CD8-positive, alpha-beta memory T cell (primary cell): ENCODE results near the gene TMEM164. TPM values are rescaled to one million over a fixed set of nuclear protein-coding genes. Genes with fewer than 3 reads are reported as not detected.
"Not testable (repeated sequence)": the region's sequence is repeated elsewhere in the genome, so short reads cannot be mapped to it uniquely, and the experiment has no call there.

Source experiments
- CTCF ChIA-PET: fragments of 350-600 bp; sonication (Branson Sonifier 250); formaldehyde crosslinking; loops from one replicate; lab custom pipeline; 2021; ENCODE audit warnings: antibody characterized with exemption; lab: Charles Lee
- POLR2A ChIA-PET: fragments of 350-600 bp; sonication (Branson Sonifier 250); formaldehyde crosslinking; loops from one replicate; lab custom pipeline; 2021; ENCODE audit warnings: antibody characterized with exemption; lab: Charles Lee
- DNase-seq, 5 donors: peaks; one replicate each; pipeline versions ENCODE4 v3.0.0 to v3.0.0-alpha.2; 2020 to 2022; ENCODE audit warnings: mixed read lengths in 1 of 5
- H3K27ac ChIP-seq: one replicate; pipeline ENCODE4 v1.7.0; 2013; ENCODE audit warnings: low read depth, mild to moderate bottlenecking, low read length, moderate library complexity
- H3K27me3 ChIP-seq: 2 replicates; pipeline ENCODE4 v1.7.0; 2013; ENCODE audit warnings: low read length, mild to moderate bottlenecking; ENCODE audit not compliant: insufficient read depth, poor library complexity, severe bottlenecking
- H3K36me3 ChIP-seq: 2 replicates; pipeline ENCODE4 v1.7.0; 2013; ENCODE audit warnings: mild to moderate bottlenecking, low read length, moderate library complexity; ENCODE audit not compliant: insufficient read depth
- H3K4me1 ChIP-seq: 2 replicates; pipeline ENCODE4 v1.7.0; 2013; ENCODE audit warnings: mild to moderate bottlenecking, low read length, moderate library complexity; ENCODE audit not compliant: insufficient read depth
- H3K4me3 ChIP-seq: 2 replicates; pipeline ENCODE4 v1.7.0; 2013; ENCODE audit warnings: mild to moderate bottlenecking, low read length
- H3K9me3 ChIP-seq: 2 replicates; pipeline ENCODE4 v1.7.0; 2013; ENCODE audit warnings: mild to moderate bottlenecking, low read length
- H3K27ac Mint-ChIP-seq, 8 donors: one replicate each; pipeline ENCODE4 v1.8.0; 2020 to 2021; ENCODE audit warnings: mixed read lengths in 8 of 8, mild to moderate bottlenecking in 6 of 8, inconsistent platforms in 3 of 8, moderate library complexity in 3 of 8
- H3K27me3 Mint-ChIP-seq, 2 donors: one replicate each; pipeline ENCODE4 v1.8.0; 2020 to 2021; ENCODE audit warnings: mixed read lengths in 2 of 2, mild to moderate bottlenecking in 1 of 2, moderate library complexity in 1 of 2
- H3K36me3 Mint-ChIP-seq, 3 donors: one replicate each; pipeline ENCODE4 v1.8.0; 2020 to 2021; ENCODE audit warnings: mixed read lengths in 3 of 3, inconsistent platforms in 1 of 3, mild to moderate bottlenecking in 1 of 3
- H3K4me1 Mint-ChIP-seq, 3 donors: one replicate each; pipeline ENCODE4 v1.8.0; 2020 to 2021; ENCODE audit warnings: mixed read lengths in 3 of 3, inconsistent platforms in 1 of 3, mild to moderate bottlenecking in 1 of 3
- H3K4me3 Mint-ChIP-seq, 7 donors: one replicate each; pipeline ENCODE4 v1.8.0; 2020 to 2021; ENCODE audit warnings: mixed read lengths in 7 of 7, mild to moderate bottlenecking in 6 of 7, moderate library complexity in 4 of 7, inconsistent platforms in 2 of 7
- H3K9me3 Mint-ChIP-seq, 5 donors: one replicate each; pipeline ENCODE4 v1.8.0; 2020 to 2022; ENCODE audit warnings: mixed read lengths in 5 of 5, mild to moderate bottlenecking in 3 of 5, moderate library complexity in 2 of 5, inconsistent platforms in 1 of 5
- polyA plus RNA-seq: library from polyadenylated mRNA; unstranded; fragments of 300-500 nt; fragmentation: Illumina TruSeq; gene quantifications from one replicate; pipeline ENCODE4 v1.2.3, GENCODE V29; 2021
- total RNA-seq, 2 experiments: library from RNA; stranded (reverse); gene quantifications; one replicate each; pipeline ENCODE4 v1.2.3, GENCODE V29; 2021

The TMEM164 gene
- total and polyA plus RNA-seq, 3 experiments from 2014 or later: 3.2 to 13.2 (median 11.6) TPM

DNA sequence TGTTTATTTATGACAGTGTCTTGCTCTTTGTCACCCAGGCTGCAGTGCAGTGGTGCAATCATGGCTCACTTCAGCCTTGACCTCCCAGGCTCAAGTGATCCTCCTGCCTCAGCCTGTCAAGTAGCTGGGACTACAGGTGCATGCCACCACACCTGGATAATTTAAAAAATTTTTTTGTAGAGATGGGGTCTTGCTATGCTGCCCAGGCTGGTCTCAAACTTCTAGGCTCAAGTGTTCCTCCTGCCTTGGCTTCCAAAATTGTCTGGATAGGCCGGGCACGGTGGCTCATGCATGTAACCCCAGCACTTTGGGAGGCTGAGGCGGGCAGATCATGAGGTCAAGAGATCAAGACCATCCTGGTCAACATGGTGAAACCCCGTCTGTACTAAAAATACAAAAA is 32.1 kb upstream of the TMEM164 start:
- H3K9me3 Mint-ChIP-seq, H3K4me3 Mint-ChIP-seq, CTCF ChIA-PET, H3K27me3 ChIP-seq, H3K9me3 ChIP-seq, H3K4me1 Mint-ChIP-seq, DNase-seq, H3K4me1 ChIP-seq, H3K27ac Mint-ChIP-seq, H3K4me3 ChIP-seq, H3K27ac ChIP-seq, H3K36me3 ChIP-seq, POLR2A ChIA-PET, H3K36me3 Mint-ChIP-seq: not testable (repeated sequence)
- H3K27me3 Mint-ChIP-seq: peaks cover 0 to 10% of the 10 kb centered on the region in 2 donors

DNA sequence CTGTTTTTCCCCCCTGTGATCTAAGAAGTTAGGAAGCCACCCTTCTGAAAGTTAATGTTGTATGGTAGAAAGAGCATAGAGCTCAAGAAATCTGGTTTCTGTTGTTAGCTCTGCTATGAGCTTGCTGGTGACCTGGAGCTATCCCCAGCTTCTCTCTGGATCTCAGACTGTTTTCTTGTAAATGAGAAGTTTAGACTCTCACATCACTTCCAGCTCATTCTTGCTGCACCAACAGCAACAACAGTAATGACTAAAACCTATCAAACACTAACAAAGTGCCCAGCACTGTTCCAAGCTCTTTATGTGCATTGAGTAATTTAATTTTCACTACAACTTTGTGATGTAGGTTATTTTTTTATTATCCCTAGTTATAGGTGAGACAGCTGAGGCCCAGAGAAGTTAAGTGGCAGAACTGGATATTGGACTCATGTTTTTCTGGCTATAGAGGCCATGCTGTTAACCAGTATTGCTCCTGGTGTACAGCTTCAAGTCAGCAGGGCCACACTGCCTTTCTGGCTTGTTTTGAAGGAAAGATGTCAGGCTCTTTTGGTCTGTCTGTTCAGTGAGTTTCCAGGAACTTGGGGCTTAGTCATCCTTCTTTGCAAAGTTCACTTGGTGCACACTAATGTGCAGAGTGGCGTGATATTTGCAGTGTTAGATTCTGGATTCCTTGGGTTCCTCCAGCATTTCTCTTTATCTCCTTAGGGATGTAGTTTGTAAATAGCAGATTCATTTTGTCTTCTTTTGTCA is 27.8 kb upstream of the TMEM164 start:
- Mint-ChIP-seq H3K4me3 (no peak overlapping the region), H3K4me1 (peaks cover 0 to 4% (median 0%) of the 10 kb centered on the region in 3 donors), H3K27ac (no peak overlapping the region), H3K27me3 (peaks cover 12 to 18% of the 10 kb centered on the region in 2 donors), H3K9me3 (peaks cover 0 to 3% (median 0%) of the 10 kb centered on the region in 5 donors), H3K36me3 (peaks cover 0 to 2% (median 0%) of the 10 kb centered on the region in 3 donors)
- ChIA-PET POLR2A (no interaction called here), CTCF (no interaction called here)
- Histone ChIP-seq H3K4me3 (no peak overlapping the region), H3K27me3 (no peaks in the 10 kb centered on the region), H3K9me3 (no peaks in the 10 kb centered on the region), H3K4me1 (no peaks in the 10 kb centered on the region), H3K36me3 (no peaks in the 10 kb centered on the region), H3K27ac (peak overlapping the region; percentile 31)
- DNase-seq: no peak

DNA sequence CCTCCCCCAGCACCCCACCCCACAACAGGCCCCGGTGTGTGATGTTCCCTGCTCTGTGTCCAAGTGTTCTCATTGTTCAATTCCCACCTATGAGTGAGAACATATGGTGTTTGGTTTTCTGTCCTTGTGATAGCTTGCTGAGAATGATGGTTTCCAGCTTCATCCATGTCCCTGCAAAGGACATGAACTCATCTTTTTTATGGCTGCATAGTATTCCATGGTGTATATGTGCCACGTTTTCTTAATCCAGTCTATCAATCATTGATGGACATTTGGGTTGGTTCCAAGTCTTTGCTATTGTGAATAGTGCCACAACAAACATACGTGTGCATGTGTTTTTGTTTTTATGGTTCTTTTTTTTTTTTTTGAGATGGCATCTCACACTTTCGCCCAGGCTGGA is 17.7 kb upstream of the TMEM164 start:
- POLR2A ChIA-PET, H3K27me3 Mint-ChIP-seq, H3K27ac Mint-ChIP-seq, DNase-seq, H3K4me1 ChIP-seq, H3K27me3 ChIP-seq, H3K4me3 ChIP-seq, H3K36me3 ChIP-seq, H3K9me3 Mint-ChIP-seq, H3K9me3 ChIP-seq, H3K4me3 Mint-ChIP-seq, H3K36me3 Mint-ChIP-seq, CTCF ChIA-PET, H3K27ac ChIP-seq: not testable (repeated sequence)
- H3K4me1 Mint-ChIP-seq: peaks cover 10 to 12% (median 10%) of the 10 kb centered on the region in 3 donors

DNA sequence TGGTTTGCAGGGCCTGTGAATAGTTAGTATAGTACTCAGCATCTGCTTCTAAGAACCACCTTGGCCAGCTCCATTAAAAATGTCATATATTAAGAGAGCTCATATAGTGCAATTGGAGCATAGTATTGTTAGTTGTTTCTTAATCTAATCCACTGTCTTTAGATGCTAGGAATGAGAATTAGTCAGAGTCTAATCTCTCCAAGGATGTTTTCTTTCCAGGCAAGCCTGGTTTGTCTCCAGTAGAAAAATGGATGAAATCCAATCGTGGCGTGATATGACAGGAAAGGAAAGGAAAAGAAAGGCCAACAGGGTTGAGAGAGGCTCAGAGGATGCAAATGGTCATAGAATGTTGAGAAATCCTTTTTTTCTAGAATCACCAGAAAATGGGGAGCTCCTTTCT is 15.0 kb upstream of the TMEM164 start:
- no peak overlapping the region for H3K4me3 Mint-ChIP-seq
- Histone ChIP-seq H3K36me3 (no peaks in the 10 kb centered on the region), H3K4me3 (no peak overlapping the region), H3K27ac (no peak overlapping the region), H3K9me3 (no peaks in the 10 kb centered on the region), H3K27me3 (no peaks in the 10 kb centered on the region), H3K4me1 (peaks cover 19% of the 10 kb centered on the region)
- H3K9me3 Mint-ChIP-seq: no peaks in the 10 kb centered on the region
- peaks cover 28 to 29% (median 28%) of the 10 kb centered on the region in 3 donors for H3K4me1 Mint-ChIP-seq
- H3K27me3 Mint-ChIP-seq: peaks cover 0 to 2% of the 10 kb centered on the region in 2 donors
- POLR2A ChIA-PET: no interaction called here
- H3K27ac Mint-ChIP-seq: no peak overlapping the region
- no peak for DNase-seq
- CTCF ChIA-PET: interaction anchor here (1.4 kb wide), 1 partner anchor 97 kb away, joined by 3 read pairs; no protein-coding TSS in a partner anchor
- no peaks in the 10 kb centered on the region for H3K36me3 Mint-ChIP-seq

DNA sequence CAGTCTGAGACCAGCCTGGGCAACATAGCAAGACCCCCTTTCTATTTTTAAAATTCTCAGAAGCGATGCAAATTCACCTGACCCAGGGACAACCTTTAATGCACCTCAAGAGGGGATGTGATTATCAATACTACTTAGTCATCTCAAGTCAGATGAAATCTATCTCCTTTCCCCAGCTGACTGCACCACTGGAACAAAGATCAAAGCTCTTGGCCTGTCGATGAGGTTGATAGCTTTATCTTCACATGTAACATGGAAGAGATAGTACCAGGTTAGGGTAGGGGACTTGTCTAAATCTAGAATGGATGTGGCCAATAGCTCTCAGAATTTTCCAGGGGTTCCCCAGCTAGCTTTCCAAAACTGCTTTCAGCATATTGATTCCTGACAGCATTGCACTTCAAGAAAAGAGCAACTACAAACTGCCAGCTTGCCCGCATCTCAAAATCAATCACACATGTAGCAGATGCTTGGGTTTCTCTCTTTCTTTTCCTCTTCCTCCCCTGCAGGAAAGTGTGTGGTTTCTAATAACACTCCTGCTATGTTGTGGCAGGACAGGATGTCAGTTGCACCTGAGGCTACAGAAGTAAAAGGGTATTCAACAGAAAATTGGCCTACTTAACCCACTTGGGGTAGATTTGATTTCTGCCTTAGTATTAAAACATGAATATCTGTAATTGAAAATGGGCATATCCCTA is 12.2 kb upstream of the TMEM164 start:
- peak in 1 of 5 donors; percentile 6 for DNase-seq
- CTCF ChIA-PET: interaction anchor here (2.5 kb wide), 1 partner anchor 12 kb away, joined by 6 read pairs; the partner anchor contains the start of gene TMEM164
- no peaks in the 10 kb centered on the region for H3K36me3 ChIP-seq
- H3K4me3 ChIP-seq: no peak overlapping the region
- H3K27me3 Mint-ChIP-seq: peaks cover 0 to 2% of the 10 kb centered on the region in 2 donors
- H3K27ac Mint-ChIP-seq: peak overlapping the region; percentile 16 to 78 (median 66)
- no peaks in the 10 kb centered on the region for H3K9me3 Mint-ChIP-seq
- H3K9me3 ChIP-seq: no peaks in the 10 kb centered on the region
- H3K4me3 Mint-ChIP-seq: peak overlapping the region in 6 of 7 donors; percentile 8 to 60 (median 28)
- H3K27ac ChIP-seq: no peak overlapping the region
- no peaks in the 10 kb centered on the region for H3K36me3 Mint-ChIP-seq
- POLR2A ChIA-PET: interaction anchor here (0.6 kb wide), 1 partner anchor 11 kb away, joined by 6 read pairs; no protein-coding TSS in a partner anchor
- H3K4me1 ChIP-seq: peaks cover 19% of the 10 kb centered on the region
- H3K27me3 ChIP-seq: no peaks in the 10 kb centered on the region
- H3K4me1 Mint-ChIP-seq: peaks cover 32 to 34% (median 33%) of the 10 kb centered on the region in 3 donors

DNA sequence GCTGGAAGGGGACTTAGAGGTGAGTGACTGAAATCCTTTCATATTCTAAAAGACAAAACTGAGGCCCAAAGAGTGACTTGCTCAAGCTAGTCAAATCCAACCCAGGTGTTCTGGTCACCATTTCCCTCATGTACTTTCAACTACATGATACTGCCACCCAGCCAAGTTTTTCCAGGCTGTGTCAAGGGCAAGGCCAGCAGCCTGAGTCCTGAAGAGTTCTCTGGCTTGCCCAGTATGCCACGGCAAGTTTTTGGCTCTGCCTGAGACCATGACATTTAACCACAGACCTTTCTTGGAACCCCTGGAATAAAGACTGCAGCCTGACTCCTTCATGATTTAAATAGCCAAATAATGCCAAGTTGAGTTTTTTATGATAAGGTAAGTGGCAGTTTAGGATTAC is 10.7 kb upstream of the TMEM164 start:
- no peaks in the 10 kb centered on the region for H3K36me3 Mint-ChIP-seq
- H3K27ac Mint-ChIP-seq: no peak overlapping the region
- H3K27me3 Mint-ChIP-seq: peaks cover 0 to 2% of the 10 kb centered on the region in 2 donors
- H3K27ac ChIP-seq: no peak overlapping the region
- H3K4me1 ChIP-seq: peaks cover 19% of the 10 kb centered on the region
- ChIA-PET POLR2A (no interaction called here), CTCF (no interaction called here)
- DNase-seq: no peak
- H3K27me3 ChIP-seq: no peaks in the 10 kb centered on the region
- no peaks in the 10 kb centered on the region for H3K9me3 ChIP-seq
- no peaks in the 10 kb centered on the region for H3K9me3 Mint-ChIP-seq
- no peaks in the 10 kb centered on the region for H3K36me3 ChIP-seq
- H3K4me3 ChIP-seq: no peak overlapping the region
- H3K4me3 Mint-ChIP-seq: no peak overlapping the region
- peaks cover 32 to 34% (median 33%) of the 10 kb centered on the region in 3 donors for H3K4me1 Mint-ChIP-seq

DNA sequence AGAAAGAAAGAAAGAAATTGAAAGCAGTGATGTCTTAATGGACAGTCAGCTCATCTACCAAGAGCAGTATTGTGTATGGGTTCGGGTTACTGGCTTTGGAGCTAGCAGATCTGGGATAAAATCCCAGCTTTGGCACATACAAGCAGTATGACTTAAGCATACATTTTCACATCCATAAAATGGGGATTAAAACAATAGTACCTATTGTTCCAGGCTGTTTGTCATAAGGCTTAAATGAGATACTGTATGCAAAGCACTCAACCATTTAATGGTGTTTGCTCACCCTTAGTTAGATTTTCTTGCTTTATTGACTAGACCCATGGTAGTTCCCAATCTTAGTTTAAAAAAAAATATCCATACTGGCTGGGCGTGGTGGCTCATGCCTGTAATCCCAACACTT is 7.8 kb upstream of the TMEM164 start:
- no peaks in the 10 kb centered on the region for H3K9me3 ChIP-seq
- H3K36me3 ChIP-seq: no peaks in the 10 kb centered on the region
- Mint-ChIP-seq H3K9me3 (no peaks in the 10 kb centered on the region), H3K27ac (no peak overlapping the region), H3K27me3 (no peaks in the 10 kb centered on the region), H3K36me3 (no peaks in the 10 kb centered on the region), H3K4me3 (no peak overlapping the region), H3K4me1 (peaks cover 23 to 24% (median 23%) of the 10 kb centered on the region in 3 donors)
- ChIA-PET POLR2A (no interaction called here), CTCF (no interaction called here)
- H3K27ac ChIP-seq: no peak overlapping the region
- no peaks in the 10 kb centered on the region for H3K27me3 ChIP-seq
- no peak overlapping the region for H3K4me3 ChIP-seq
- peaks cover 13% of the 10 kb centered on the region for H3K4me1 ChIP-seq
- no peak for DNase-seq

DNA sequence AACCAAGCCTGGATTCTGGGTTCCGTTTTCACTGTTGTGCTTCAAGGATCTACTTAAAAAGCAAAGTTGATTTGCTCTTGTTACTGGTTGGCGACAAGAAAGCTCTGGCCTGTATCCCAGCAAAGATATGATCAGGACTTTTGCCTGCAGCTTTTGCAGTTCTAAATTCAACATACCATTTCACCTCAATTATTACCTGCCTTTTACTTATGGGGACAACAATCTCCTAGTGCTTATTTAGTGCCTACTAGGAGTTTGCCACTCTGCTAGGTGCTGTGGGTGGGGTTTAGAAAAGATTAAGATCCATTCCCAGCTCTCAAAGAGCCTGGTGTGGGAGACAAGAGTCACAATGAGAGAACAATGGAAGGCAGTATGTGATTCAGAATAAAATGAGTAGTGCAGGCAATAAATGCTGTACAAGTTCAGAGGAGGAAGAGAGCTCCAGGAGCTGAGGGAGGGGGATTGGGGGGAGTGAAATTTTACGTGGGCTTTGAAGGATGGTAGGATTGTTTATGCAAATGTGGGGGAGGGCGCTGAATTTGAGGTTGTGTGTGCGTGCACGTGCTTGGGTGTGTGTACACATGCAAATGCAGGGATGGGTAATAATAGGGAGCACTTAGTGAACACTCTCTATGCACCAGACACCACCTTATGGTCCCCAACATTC is 5.0 kb upstream of the TMEM164 start:
- Histone ChIP-seq H3K27me3 (no peaks in the 10 kb centered on the region), H3K9me3 (no peaks in the 10 kb centered on the region), H3K4me3 (no peak overlapping the region), H3K27ac (no peak overlapping the region), H3K4me1 (no peaks in the 10 kb centered on the region), H3K36me3 (no peaks in the 10 kb centered on the region)
- Mint-ChIP-seq H3K27me3 (peaks cover 0 to 3% of the 10 kb centered on the region in 2 donors), H3K27ac (no peak overlapping the region), H3K36me3 (peaks cover 0 to 2% (median 0%) of the 10 kb centered on the region in 3 donors), H3K4me3 (peak overlapping the region in 1 of 7 donors; percentile 39), H3K4me1 (peaks cover 4 to 11% (median 9%) of the 10 kb centered on the region in 3 donors), H3K9me3 (no peaks in the 10 kb centered on the region)
- no peak for DNase-seq
- ChIA-PET CTCF (no interaction called here), POLR2A (no interaction called here)
